Suprapubic skin (tissue), 4 donors: ENCODE data around the gene PDGFC.

Experiments used
- EP300 ChIP-seq: sonication (generic); formaldehyde crosslinking; IDR thresholded peaks from one replicate; pipeline ENCODE4 v1.6.1; 2017; ENCODE audit warnings: antibody characterized with exemption
- POLR2A ChIP-seq, 2 donors: fragments of 450-650 bp; IDR thresholded peaks; one replicate each; pipeline ENCODE4 v1.6.1; 2017; ENCODE audit warnings: antibody characterized with exemption in 2 of 2, mild to moderate bottlenecking in 2 of 2, moderate library complexity in 2 of 2
- POLR2AphosphoS5 ChIP-seq, 3 donors: sonication (generic); formaldehyde crosslinking; IDR thresholded peaks; one replicate each; pipeline ENCODE4 v1.6.1; 2017; ENCODE audit warnings: antibody characterized with exemption in 3 of 3
- TF ChIP-seq, protein P1 (sequence below), 2 donors: fragments of 200-600 bp in 1 of 2; fragments of 450-650 bp in 1 of 2; sonication (generic) in 1 of 2; IDR thresholded peaks; one replicate each; pipeline ENCODE4 v1.5.1; 2016 to 2019; ENCODE audit warnings: antibody characterized with exemption in 2 of 2, mild to moderate bottlenecking in 1 of 2, moderate library complexity in 1 of 2

GRCh38 chr4:156939801-156940200, 31.8 kb downstream of the PDGFC start:
- TF ChIP-seq, protein P1, sequence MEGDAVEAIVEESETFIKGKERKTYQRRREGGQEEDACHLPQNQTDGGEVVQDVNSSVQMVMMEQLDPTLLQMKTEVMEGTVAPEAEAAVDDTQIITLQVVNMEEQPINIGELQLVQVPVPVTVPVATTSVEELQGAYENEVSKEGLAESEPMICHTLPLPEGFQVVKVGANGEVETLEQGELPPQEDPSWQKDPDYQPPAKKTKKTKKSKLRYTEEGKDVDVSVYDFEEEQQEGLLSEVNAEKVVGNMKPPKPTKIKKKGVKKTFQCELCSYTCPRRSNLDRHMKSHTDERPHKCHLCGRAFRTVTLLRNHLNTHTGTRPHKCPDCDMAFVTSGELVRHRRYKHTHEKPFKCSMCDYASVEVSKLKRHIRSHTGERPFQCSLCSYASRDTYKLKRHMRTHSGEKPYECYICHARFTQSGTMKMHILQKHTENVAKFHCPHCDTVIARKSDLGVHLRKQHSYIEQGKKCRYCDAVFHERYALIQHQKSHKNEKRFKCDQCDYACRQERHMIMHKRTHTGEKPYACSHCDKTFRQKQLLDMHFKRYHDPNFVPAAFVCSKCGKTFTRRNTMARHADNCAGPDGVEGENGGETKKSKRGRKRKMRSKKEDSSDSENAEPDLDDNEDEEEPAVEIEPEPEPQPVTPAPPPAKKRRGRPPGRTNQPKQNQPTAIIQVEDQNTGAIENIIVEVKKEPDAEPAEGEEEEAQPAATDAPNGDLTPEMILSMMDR (IDR thresholded peaks at IDR 0.05), result no peak
- TF ChIP-seq POLR2A (IDR thresholded peaks at IDR 0.05), result no peak
- TF ChIP-seq POLR2AphosphoS5 (IDR thresholded peaks at IDR 0.05), result no peak
- TF ChIP-seq EP300, result no peak
